GM18867 (cell line): Measurements from ENCODE around the gene LCN6.

Experiments used
- ATAC-seq: cut with Tn5 transposase; IDR thresholded peaks from one replicate; pipeline ENCODE4 v1.9.1; 2021; ENCODE audit warnings: mild to moderate bottlenecking, moderate library complexity; ENCODE audit not compliant: unreplicated experiment

Gene LCN6

GRCh38 chr9:136726631-136727191 is 21.6 kb downstream of the LCN6 start:
- no peak for ATAC-seq

DNA sequence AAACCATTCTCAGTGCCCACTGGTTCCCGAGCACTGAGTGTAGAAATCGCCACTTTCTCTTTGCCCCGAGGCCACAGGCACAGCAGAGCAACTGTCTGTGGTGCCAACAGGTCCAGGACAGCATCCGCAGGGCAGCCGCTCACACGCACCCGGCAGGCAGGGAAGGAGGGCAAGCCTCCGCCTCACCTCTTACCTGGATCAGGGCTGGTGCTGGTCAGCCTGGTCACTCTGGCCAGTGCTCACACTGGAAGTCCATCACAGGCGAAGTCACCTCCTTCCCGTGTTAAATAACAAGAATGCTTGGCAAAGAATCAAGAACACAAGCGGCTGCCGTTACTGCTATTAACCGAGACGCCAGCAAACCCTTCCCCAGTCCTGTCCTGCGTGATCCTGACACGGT is 22.2 kb downstream of the LCN6 start:
- ATAC-seq: no peak

DNA sequence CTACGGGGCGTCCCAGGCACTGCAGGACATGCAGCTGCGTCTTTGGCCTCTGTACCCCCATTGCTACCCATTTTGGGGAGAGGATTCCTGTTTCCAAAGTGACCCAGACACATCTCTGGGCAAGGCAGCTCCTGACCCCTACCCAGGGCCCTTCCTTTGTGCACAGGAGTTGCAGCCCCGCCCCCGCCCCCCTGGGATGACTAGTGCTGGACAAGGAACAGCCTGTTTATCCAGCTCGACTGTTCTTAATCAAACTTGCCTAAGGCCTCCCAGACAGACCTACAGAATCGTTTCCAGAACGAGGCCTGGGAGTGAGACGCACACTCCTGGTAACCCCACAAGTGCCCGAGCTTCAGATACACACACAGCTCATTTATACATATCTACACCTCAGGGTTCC is 22.7 kb downstream of the LCN6 start:
- ATAC-seq: no peak

DNA sequence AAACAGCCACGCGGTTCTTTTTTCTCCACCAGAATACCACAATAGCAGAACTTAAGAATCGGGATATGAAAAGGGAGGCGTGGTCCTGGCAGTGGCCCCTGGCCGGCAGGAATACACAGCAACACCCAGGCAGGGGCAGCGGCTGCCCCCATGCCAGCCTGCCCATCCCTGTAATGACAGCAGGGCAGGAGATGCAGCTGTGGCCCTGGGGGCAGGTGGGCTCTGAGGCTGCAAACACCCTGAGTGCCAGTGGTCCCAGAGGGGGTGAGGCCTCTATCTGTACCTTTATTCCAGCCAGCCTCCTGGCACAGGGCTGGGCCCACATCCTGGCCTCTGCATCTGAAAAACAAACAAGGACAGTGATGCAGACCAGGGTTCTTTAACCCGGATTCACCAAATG is 23.6 kb downstream of the LCN6 start:
- ATAC-seq: no peak

- no peak for ATAC-seq
Measured at GRCh38 chr9:136723989-136724388, 24.3 kb downstream of the LCN6 start.

GRCh38 chr9:136723362-136723976 is 24.9 kb downstream of the LCN6 start:
- no peak for ATAC-seq

DNA sequence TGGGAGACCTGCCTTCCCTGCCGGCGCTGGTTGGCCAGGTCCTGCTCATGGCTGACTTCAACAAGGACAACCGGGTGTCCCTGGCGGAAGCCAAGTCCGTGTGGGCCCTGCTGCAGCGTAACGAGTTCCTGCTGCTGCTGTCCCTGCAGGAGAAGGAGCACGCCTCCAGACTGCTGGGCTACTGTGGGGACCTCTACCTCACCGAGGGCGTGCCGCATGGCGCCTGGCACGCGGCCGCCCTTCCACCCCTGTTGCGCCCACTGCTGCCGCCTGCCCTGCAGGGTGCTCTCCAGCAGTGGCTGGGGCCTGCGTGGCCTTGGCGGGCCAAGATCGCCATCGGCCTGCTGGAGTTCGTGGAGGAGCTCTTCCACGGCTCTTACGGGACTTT is 25.4 kb downstream of the LCN6 start:
- no peak for ATAC-seq

DNA sequence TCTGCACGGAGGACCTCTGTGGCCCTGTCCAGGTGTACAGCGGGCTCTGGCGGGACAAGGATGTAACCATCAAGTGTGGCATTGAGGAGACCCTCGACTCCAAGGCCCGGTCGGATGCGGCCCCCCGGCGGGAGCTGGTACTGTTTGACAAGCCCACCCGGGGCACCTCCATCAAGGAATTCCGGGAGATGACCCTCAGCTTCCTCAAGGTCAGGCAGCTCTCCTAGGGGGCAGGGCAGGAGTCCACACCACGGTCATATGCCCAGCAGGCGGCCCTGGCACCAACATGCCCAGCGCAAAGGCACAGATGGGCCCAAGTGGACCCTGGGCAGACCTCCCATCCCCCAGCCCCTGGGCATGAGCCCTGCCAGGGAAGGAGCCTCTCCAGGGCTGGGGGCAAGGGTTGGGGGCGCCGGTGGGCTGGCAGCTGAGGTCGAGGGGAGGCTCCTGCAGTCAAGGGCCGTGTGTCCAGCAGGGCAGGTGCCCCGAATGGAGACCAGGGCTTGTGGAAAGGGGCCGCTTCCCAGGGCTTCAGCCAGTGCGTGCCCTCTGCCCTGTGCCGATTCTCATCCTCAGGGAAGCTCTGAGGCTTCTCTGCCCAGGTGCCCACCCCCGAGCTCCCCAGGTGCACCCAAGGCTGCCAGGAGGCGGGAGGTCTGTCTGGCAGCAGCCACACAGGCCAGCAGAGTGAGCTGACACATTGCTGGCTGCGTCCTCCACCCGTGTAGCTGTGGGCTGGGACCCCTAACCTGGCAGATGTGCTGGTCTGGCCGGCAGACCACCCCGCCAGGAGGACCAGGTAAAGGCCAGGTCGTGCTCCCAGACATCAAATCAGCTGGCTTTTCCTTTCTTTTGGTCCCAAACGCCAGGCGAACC is 26.0 kb downstream of the LCN6 start:
- ATAC-seq: no peak

DNA sequence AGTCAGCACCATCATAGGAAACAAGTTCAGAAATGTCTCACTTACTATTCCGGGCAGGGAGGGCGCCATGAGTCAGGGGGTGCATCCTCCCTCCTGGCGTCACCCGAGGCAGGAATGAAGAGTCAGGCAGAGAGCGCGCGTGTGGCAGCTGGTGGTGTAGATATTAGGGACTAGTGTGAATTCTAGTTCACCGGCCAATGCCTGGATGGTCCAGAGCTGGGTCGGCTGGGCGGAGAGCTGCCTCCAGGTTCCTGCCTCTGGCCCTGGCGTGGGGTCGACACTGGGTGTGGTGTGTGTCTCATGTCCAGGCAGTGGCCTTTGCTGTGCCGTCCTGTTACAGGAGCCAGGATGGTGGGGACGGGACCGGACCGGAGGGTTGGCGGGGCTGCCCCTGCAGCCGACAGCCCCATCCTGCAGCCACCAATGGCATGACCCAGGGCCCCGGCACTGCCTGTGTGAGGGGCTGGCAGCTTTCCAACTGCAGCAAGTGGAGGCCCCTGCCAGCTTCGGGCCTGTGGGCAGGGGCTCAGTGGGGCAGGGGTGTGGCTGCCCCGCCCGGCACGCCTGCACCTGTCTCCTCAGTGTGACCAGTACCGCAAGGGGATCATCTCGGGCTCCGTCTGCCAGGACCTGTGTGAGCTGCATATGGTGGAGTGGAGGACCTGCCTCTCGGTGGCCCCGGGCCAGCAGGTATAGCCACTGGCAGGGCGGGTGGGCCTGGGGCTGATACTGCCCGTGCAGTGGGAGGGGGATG is 26.8 kb downstream of the LCN6 start:
- ATAC-seq: no peak

GRCh38 chr9:136720898-136721338 is 27.4 kb downstream of the LCN6 start:
- no peak for ATAC-seq

- no peak for ATAC-seq
Measured at GRCh38 chr9:136720251-136720897, 28.0 kb downstream of the LCN6 start.

- no peak for ATAC-seq
Measured at GRCh38 chr9:136719195-136719880, 29.0 kb downstream of the LCN6 start.

DNA sequence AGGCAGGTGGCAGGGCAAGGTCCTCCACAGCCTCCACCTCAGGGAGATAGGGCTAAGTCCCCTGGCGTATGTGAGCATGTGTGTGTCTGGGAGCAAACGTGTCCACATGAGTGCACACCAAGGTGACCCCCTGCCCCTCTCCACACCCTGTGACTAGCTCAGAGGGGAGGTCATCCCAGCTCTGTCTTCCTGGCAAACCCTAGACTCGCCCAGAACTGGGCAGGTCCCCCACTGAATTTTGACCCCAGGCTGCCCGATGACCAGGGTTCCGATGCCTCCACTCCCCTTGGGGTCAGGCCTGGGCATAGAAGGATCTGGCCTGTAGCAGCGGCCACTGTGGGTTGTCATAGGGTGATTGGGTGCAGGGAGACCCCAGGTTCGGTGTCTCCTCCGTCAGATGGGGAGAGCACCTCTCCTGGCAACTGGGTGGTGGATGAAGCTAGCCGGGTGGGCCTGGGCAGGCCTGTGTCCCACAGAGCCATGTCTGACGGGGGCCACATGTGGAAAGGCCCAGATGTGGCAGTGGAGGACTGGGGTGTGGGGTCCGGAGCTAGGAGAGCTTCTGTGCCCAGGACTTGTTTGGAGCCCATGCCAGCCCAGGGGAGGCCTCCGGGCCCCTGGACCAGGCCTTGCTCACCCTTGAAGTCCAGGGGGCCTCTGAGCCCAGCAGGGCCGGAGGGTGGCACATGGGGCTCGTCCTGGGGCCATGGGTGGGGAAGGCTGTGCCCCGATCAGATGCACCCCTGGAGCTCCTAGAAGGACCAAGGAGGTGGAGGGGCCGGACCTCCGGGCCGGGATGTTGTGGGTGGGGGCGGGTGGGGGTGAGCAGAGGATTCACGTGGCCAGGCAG is 29.8 kb downstream of the LCN6 start:
- ATAC-seq: no peak

- no peak for ATAC-seq
Measured at GRCh38 chr9:136717399-136717798, 30.9 kb downstream of the LCN6 start.

DNA sequence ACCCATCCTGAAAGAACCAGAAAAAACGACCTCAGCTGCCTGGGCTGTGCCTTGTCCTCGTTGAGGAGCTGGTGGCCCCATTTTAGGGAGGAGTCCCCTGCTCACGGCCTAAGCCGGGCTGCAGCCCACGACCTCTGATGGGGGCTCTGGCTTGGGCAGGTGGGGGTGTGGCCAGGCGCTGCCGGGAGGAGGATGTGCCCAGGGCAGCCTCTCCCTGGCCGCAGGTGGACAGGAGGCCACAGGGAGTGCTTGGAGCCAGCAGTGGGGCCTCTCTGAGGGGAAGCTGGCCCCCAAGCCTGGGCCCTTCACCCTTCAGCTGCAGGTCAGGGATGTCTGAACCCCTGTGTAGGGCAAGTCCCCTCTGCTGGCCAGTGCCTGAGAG is 33.4 kb downstream of the LCN6 start:
- no peak for ATAC-seq

DNA sequence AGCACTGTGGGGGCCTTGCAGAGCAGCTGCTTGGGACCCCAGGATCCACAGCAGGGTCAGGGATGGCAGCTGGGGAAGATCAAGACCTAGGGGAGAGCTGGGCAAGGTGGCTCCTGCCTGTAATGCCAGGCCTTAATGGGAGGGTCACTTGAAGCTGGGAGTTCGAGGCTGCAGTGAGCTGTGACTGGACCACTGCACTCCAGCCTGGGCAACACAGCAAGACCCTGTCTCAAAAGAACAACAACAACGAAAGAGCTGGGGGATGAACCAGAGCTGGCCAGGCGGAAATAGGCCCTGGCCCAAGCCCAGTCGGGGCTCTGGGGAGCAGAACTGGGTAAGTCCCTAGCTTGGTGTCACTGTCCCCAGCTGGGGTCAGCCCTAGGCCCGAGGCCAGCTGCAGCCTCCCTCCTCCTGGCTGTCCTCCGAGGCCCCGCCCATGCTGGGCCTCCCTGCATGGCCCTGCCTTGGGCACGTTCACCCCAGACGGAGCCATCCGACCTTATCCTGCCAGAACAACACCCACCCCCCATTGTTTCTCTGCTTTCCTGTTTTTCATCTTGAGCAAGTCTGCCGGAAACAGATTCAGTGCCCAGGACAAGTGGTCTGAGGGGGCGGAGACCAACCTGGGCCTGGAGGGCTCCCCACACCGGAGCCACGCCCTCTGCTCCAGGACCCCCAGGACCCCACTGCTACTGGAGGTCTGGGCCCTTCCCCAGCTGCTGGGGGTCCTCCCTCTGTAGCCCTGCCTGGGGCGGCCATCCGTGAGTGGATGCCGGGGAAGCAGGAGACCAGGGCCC is 34.0 kb downstream of the LCN6 start:
- no peak for ATAC-seq

- ATAC-seq: no peak
Measured at GRCh38 chr9:136713550-136713949, 34.8 kb downstream of the LCN6 start.

GRCh38 chr9:136712690-136713544 is 35.4 kb downstream of the LCN6 start:
- no peak for ATAC-seq
